GM21619 (cell line): ENCODE measurements around the gene PTPRF.

ENCODE experiments used
- ATAC-seq: cut with Tn5 transposase; IDR thresholded peaks from one replicate; pipeline ENCODE4 v1.9.1; 2021; ENCODE audit not compliant: unreplicated experiment

The PTPRF gene

GRCh38 chr1:43602990-43603389, 72.3 kb downstream of the PTPRF start:
- ATAC-seq, result no peak

- ATAC-seq, result no peak
Observed at GRCh38 chr1:43604192-43604591, 73.5 kb downstream of the PTPRF start.

- no peak for ATAC-seq
Observed at GRCh38 chr1:43605157-43605556, 74.5 kb downstream of the PTPRF start.

- no peak for ATAC-seq
Observed at GRCh38 chr1:43605766-43606165, 75.1 kb downstream of the PTPRF start.

- ATAC-seq, result no peak
Observed at GRCh38 chr1:43606624-43607023, 75.9 kb downstream of the PTPRF start.

- ATAC-seq, result no peak
Observed at GRCh38 chr1:43608827-43609226, 78.1 kb downstream of the PTPRF start.

GRCh38 chr1:43610339-43610738, 79.7 kb downstream of the PTPRF start:
- no peak for ATAC-seq

GRCh38 chr1:43611950-43612349, 81.3 kb downstream of the PTPRF start:
- no peak for ATAC-seq

- ATAC-seq, result no peak
Observed at GRCh38 chr1:43612406-43612805, 81.7 kb downstream of the PTPRF start.

GRCh38 chr1:43613075-43613942, 82.6 kb downstream of the PTPRF start:
- no peak for ATAC-seq

- no peak for ATAC-seq
Observed at GRCh38 chr1:43614211-43614610, 83.5 kb downstream of the PTPRF start.

GRCh38 chr1:43614891-43615290, 84.2 kb downstream of the PTPRF start:
- no peak for ATAC-seq

GRCh38 chr1:43616383-43616782, 85.7 kb downstream of the PTPRF start:
- ATAC-seq, result no peak

- no peak for ATAC-seq
Observed at GRCh38 chr1:43617011-43617410, 86.3 kb downstream of the PTPRF start.

GRCh38 chr1:43617668-43618067, 87.0 kb downstream of the PTPRF start:
- no peak for ATAC-seq

- ATAC-seq, result no peak
Observed at GRCh38 chr1:43618521-43619313, 88.0 kb downstream of the PTPRF start.

GRCh38 chr1:43619314-43619790, 88.7 kb downstream of the PTPRF start:
- no peak for ATAC-seq

- no peak for ATAC-seq
Observed at GRCh38 chr1:43619996-43620920, 89.6 kb downstream of the PTPRF start.

GRCh38 chr1:43620956-43621355, 90.3 kb downstream of the PTPRF start:
- ATAC-seq, result no peak

- ATAC-seq, result no peak
Observed at GRCh38 chr1:43621386-43621785, 90.7 kb downstream of the PTPRF start.

GRCh38 chr1:43621861-43622260, 91.2 kb downstream of the PTPRF start:
- no peak for ATAC-seq
